ENCODE measurements around the gene PWWP2B. TPM values are rescaled to one million over a fixed set of nuclear protein-coding genes. Genes with fewer than 3 reads are reported as not detected.
A peak's percentile ranks its signal among the peaks of the same experiment; 100 is the strongest.

The PWWP2B gene
- total and polyA plus RNA-seq, 7 experiments from 2014 or later, result 1.5 to 22.2 (median 11.5) TPM

- H3K27ac ChIP-seq (ENCODE audit: low read depth, low read length), result no peak overlapping the region
- H3K27me3 ChIP-seq (ENCODE audit: control insufficient read depth in 2 of 2, insufficient read depth in 2 of 2, low read length in 2 of 2), result no peaks in the 10 kb centered on the region
- Mint-ChIP-seq H3K27me3 (peaks cover 0 to 1% (median 0%) of the 10 kb centered on the region in 5 donors), H3K4me3 (peak overlapping the region in 2 of 10 donors; percentile 27 to 54), H3K4me1 (peaks cover 11 to 47% (median 37%) of the 10 kb centered on the region in 7 donors), H3K9me3 (no peaks in the 10 kb centered on the region), H3K36me3 (peaks cover 0 to 9% (median 2%) of the 10 kb centered on the region in 5 donors), H3K27ac (peak overlapping the region in 4 of 9 donors; percentile 36 to 72 (median 66))
- H3K4me3 ChIP-seq (ENCODE audit: low read length), result no peak overlapping the region
- peaks cover 0 to 9% (median 0%) of the 10 kb centered on the region in 3 experiments for H3K36me3 ChIP-seq (ENCODE audit: control insufficient read depth in 2 of 3, insufficient read depth in 3 of 3, low read length in 3 of 3)
- ATAC-seq, result no peak
- H3K9me3 ChIP-seq (ENCODE audit: control insufficient read depth in 2 of 3, low read length in 3 of 3), result no peaks in the 10 kb centered on the region
- ChIA-PET POLR2A (no interaction called here), CTCF (interaction anchor here (0.6 kb wide), 1 partner anchor 10 kb away, joined by 6 read pairs; no protein-coding TSS in a partner anchor)
- intact Hi-C loops (cut with micrococcal nuclease), result loop anchor here in 1 of 2 donors (2.0 kb wide), 1 partner anchor 23 kb away; the partner anchor contains the start of gene PWWP2B
- peaks cover 0 to 33% of the 10 kb centered on the region in 2 donors for H3K4me1 ChIP-seq (ENCODE audit: control insufficient read depth in 2 of 2, insufficient read depth in 2 of 2, low read length in 2 of 2)
- DNase-seq, result no peak
Observed at GRCh38 chr10:132419538-132420468, 22.8 kb downstream of the PWWP2B start.

GRCh38 chr10:132420469-132420980, 23.5 kb downstream of the PWWP2B start:
- H3K36me3 ChIP-seq (ENCODE audit: control insufficient read depth in 2 of 3, insufficient read depth in 3 of 3, low read length in 3 of 3), result peaks cover 0 to 3% (median 0%) of the 10 kb centered on the region in 3 experiments
- no peaks in the 10 kb centered on the region for H3K9me3 ChIP-seq (ENCODE audit: control insufficient read depth in 2 of 3, low read length in 3 of 3)
- ChIA-PET POLR2A (interaction anchor here (1.7 kb wide), 1 partner anchor 10 kb away, joined by 4 read pairs; no protein-coding TSS in a partner anchor), CTCF (interaction anchor here (0.6 kb wide), 1 partner anchor 10 kb away, joined by 6 read pairs; no protein-coding TSS in a partner anchor)
- DNase-seq, result no peak
- H3K27ac ChIP-seq (ENCODE audit: low read depth, low read length), result no peak overlapping the region
- Mint-ChIP-seq H3K4me3 (peak overlapping the region in 1 of 10 donors; percentile 54), H3K27me3 (peaks cover 0 to 1% (median 0%) of the 10 kb centered on the region in 5 donors), H3K9me3 (peaks cover 0 to 2% (median 0%) of the 10 kb centered on the region in 11 donors), H3K36me3 (peaks cover 0 to 4% (median under 1%) of the 10 kb centered on the region in 5 donors), H3K4me1 (peaks cover 5 to 40% (median 30%) of the 10 kb centered on the region in 7 donors), H3K27ac (peak overlapping the region in 6 of 9 donors; percentile 25 to 72 (median 50))
- peaks cover 0 to 33% of the 10 kb centered on the region in 2 donors for H3K4me1 ChIP-seq (ENCODE audit: control insufficient read depth in 2 of 2, insufficient read depth in 2 of 2, low read length in 2 of 2)
- H3K4me3 ChIP-seq (ENCODE audit: low read length), result no peak overlapping the region
- H3K27me3 ChIP-seq (ENCODE audit: control insufficient read depth in 2 of 2, insufficient read depth in 2 of 2, low read length in 2 of 2), result no peaks in the 10 kb centered on the region
- peak; percentile 33 for ATAC-seq
- intact Hi-C loops (cut with micrococcal nuclease), result loop anchor here in 1 of 2 donors (2.0 kb wide), 1 partner anchor 24 kb away; the partner anchor contains the start of gene PWWP2B

- peaks cover 0 to 3% (median 0%) of the 10 kb centered on the region in 3 experiments for H3K36me3 ChIP-seq (ENCODE audit: control insufficient read depth in 2 of 3, insufficient read depth in 3 of 3, low read length in 3 of 3)
- Mint-ChIP-seq H3K27me3 (peaks cover 0 to 1% (median 0%) of the 10 kb centered on the region in 5 donors), H3K27ac (peak overlapping the region in 6 of 9 donors; percentile 65 to 93 (median 78)), H3K9me3 (peaks cover 0 to 2% (median 0%) of the 10 kb centered on the region in 11 donors), H3K4me1 (peaks cover 5 to 39% (median 28%) of the 10 kb centered on the region in 7 donors), H3K36me3 (no peaks in the 10 kb centered on the region), H3K4me3 (peak overlapping the region in 7 of 10 donors; percentile 2 to 63 (median 51))
- CTCF ChIA-PET, result interaction anchor here (0.6 to 2.3 kb wide), 2 partner anchors 25 to 139 kb away, joined by 5 to 16 read pairs; no protein-coding TSS in a partner anchor
- peaks cover 0 to 33% of the 10 kb centered on the region in 2 donors for H3K4me1 ChIP-seq (ENCODE audit: control insufficient read depth in 2 of 2, insufficient read depth in 2 of 2, low read length in 2 of 2)
- DNase-seq (no peak), ATAC-seq (peak; percentile 75)
- H3K27ac ChIP-seq (ENCODE audit: low read depth, low read length), result peak overlapping the region; percentile 50
- intact Hi-C loops (cut with micrococcal nuclease), result loop anchor here in 1 of 2 donors (2.0 kb wide), 1 partner anchor 24 kb away; the partner anchor contains the start of gene PWWP2B
- H3K4me3 ChIP-seq (ENCODE audit: low read length), result no peak overlapping the region
- H3K27me3 ChIP-seq (ENCODE audit: control insufficient read depth in 2 of 2, insufficient read depth in 2 of 2, low read length in 2 of 2), result no peaks in the 10 kb centered on the region
- POLR2A ChIA-PET, result interaction anchor here (0.6 to 1.7 kb wide), 3 partner anchors 9 to 26 kb away, joined by 3 to 4 read pairs (median 3); no protein-coding TSS in a partner anchor
- no peaks in the 10 kb centered on the region for H3K9me3 ChIP-seq (ENCODE audit: control insufficient read depth in 2 of 3, low read length in 3 of 3)
Observed at GRCh38 chr10:132420981-132421846, 24.2 kb downstream of the PWWP2B start.

- CTCF ChIA-PET, result interaction anchor here (0.6 to 2.3 kb wide), 2 partner anchors 24 to 138 kb away, joined by 5 to 16 read pairs; no protein-coding TSS in a partner anchor
Observed at GRCh38 chr10:132421847-132422751, 25.1 kb downstream of the PWWP2B start.

More at GRCh38 chr10:132421847-132422751, 25.1 kb downstream of the PWWP2B start:
- H3K9me3 Mint-ChIP-seq, result peaks cover 0 to 2% (median 0%) of the 10 kb centered on the region in 11 donors
- no peaks in the 10 kb centered on the region for H3K36me3 Mint-ChIP-seq
- ATAC-seq (no peak), DNase-seq (no peak)
- peak overlapping the region; percentile 53 for H3K27ac ChIP-seq (ENCODE audit: low read depth, low read length)
- no peaks in the 10 kb centered on the region for H3K9me3 ChIP-seq (ENCODE audit: control insufficient read depth in 2 of 3, low read length in 3 of 3)
- H3K4me1 ChIP-seq (ENCODE audit: control insufficient read depth in 2 of 2, insufficient read depth in 2 of 2, low read length in 2 of 2), result peaks cover 0 to 33% of the 10 kb centered on the region in 2 donors
- no peaks in the 10 kb centered on the region for H3K27me3 ChIP-seq (ENCODE audit: control insufficient read depth in 2 of 2, insufficient read depth in 2 of 2, low read length in 2 of 2)
- H3K4me1 Mint-ChIP-seq, result peaks cover 5 to 39% (median 28%) of the 10 kb centered on the region in 7 donors
- H3K4me3 Mint-ChIP-seq, result peak overlapping the region; percentile 2 to 72 (median 57)
- H3K27ac Mint-ChIP-seq, result peak overlapping the region in 8 of 9 donors; percentile 73 to 95 (median 86)
- intact Hi-C loops (cut with micrococcal nuclease), result loop anchor here in 1 of 2 donors (2.0 kb wide), 3 partner anchors 13 to 25 kb away; partner anchors contain the start of gene PWWP2B
- POLR2A ChIA-PET, result interaction anchor here (0.6 to 1.7 kb wide), 4 partner anchors 9 to 29 kb away, joined by 3 to 4 read pairs (median 3); no protein-coding TSS in a partner anchor
- peaks cover 0 to 1% (median 0%) of the 10 kb centered on the region in 5 donors for H3K27me3 Mint-ChIP-seq
- no peak overlapping the region for H3K4me3 ChIP-seq (ENCODE audit: low read length)
- peaks cover 0 to 3% (median 0%) of the 10 kb centered on the region in 3 experiments for H3K36me3 ChIP-seq (ENCODE audit: control insufficient read depth in 2 of 3, insufficient read depth in 3 of 3, low read length in 3 of 3)

Measured in naive thymus-derived CD4-positive, alpha-beta T cell (primary cell).